K562 (cell line): ENCODE results near the gene DIAPH1. TPM values are rescaled to one million over a fixed set of nuclear protein-coding genes. Genes with fewer than 3 reads are reported as not detected.

Source experiments
- CHAMP1 ChIP-seq: fragments of 450-650 bp; IDR thresholded peaks from 2 replicates; pipeline ENCODE4 v1.6.1; 2016; ENCODE audit warnings: mild to moderate bottlenecking
- EWSR1 ChIP-seq: fragments of 450-650 bp; IDR thresholded peaks from 2 replicates; pipeline ENCODE4 v1.6.1; 2018; ENCODE audit warnings: borderline replicate concordance, mild to moderate bottlenecking, low read depth, moderate library complexity; ENCODE audit not compliant: partially characterized antibody
- FIP1L1 ChIP-seq: fragments of 200-400 bp; formaldehyde crosslinking; IDR thresholded peaks from 2 replicates; pipeline ENCODE4 v1.6.1; 2018; ENCODE audit warnings: mild to moderate bottlenecking, low read depth, low read length; ENCODE audit not compliant: poor library complexity, severe bottlenecking
- MGA ChIP-seq: fragments of 450-650 bp; IDR thresholded peaks from 2 replicates; pipeline ENCODE4 v1.6.1; 2016; ENCODE audit warnings: mild to moderate bottlenecking, moderate library complexity
- USF1 ChIP-seq: sonication (generic); formaldehyde crosslinking; IDR thresholded peaks from 2 replicates; pipeline ENCODE4 v1.9.0; 2022; ENCODE audit warnings: mild to moderate bottlenecking, missing genetic modification reagents
- ZNF277 ChIP-seq: fragments of 250-450 bp; sonication (Bioruptor Pico); IDR thresholded peaks from 2 replicates; pipeline ENCODE4 v1.8.0; 2022; ENCODE audit warnings: inconsistent platforms, mild to moderate bottlenecking, moderate library complexity, borderline replicate concordance
- ZNF717 ChIP-seq: fragments of 250-450 bp; sonication (Bioruptor Pico); IDR thresholded peaks from 2 replicates; pipeline ENCODE4 v1.5.0; 2021
- ZNF75A ChIP-seq: fragments of 450-650 bp; formaldehyde crosslinking; IDR thresholded peaks from 2 replicates; pipeline ENCODE4 v1.4.0; 2020; ENCODE audit warnings: mild to moderate bottlenecking
- polyA plus RNA-seq, 8 experiments: library from polyadenylated mRNA; depleted of rRNA in 4 of 8; stranded (reverse) in 5 of 8; unstranded in 3 of 8; fragments of >200 nt; fragmentation: Nextera tagmentation in 2 of 8; fragmentation: Illumina TruSeq in 1 of 8; extraction: Ambion mirVana in 2 of 8; extraction: Trizol in 1 of 8; gene quantifications; 2 replicates each; pipeline versions ENCODE4 v1.2.1 to v1.2.3, GENCODE V29; 2011 to 2014; ENCODE audit warnings: inconsistent platforms in 1 of 8, missing spikeins in 1 of 8
- total RNA-seq, 7 experiments: library from RNA; depleted of rRNA in 6 of 7; stranded (reverse); fragments of >200 nt in 6 of 7; fragmentation: Illumina TruSeq in 2 of 7; extraction: Trizol in 2 of 7; gene quantifications; 2 replicates each; pipeline versions ENCODE4 v1.2.1 to v1.2.3, GENCODE V29; 2011 to 2021; ENCODE audit warnings: low replicate concordance in 1 of 7

Gene DIAPH1
- total and polyA plus RNA-seq, 9 of the 15 experiments (the other 6 are each of a cell fraction or from before 2014, with no cell fraction given): 60.8 to 328 (median 97.8) TPM

- TF ChIP-seq USF1 (no peak), ZNF717 (CRISPR knock-in tag) (no peak), ZNF75A (CRISPR knock-in tag) (no peak), EWSR1 (no peak), CHAMP1 (no peak), ZNF277 (CRISPR knock-in tag) (no peak), MGA (no peak), FIP1L1 (no peak)
Observed at GRCh38 chr5:141650851-141651727, 32.3 kb upstream of the DIAPH1 start, which contains the start of gene FCHSD1 (continued).
